Activated naive CD8-positive, alpha-beta T cell treated with anti-CD3 and anti-CD28 coated beads for 36 hours (primary cell): ENCODE measurements around the gene GLG1. TPM values are rescaled to one million over a fixed set of nuclear protein-coding genes. Genes with fewer than 3 reads are reported as not detected.
"Not testable (repeated sequence)": the region's sequence is repeated elsewhere in the genome, so short reads cannot be mapped to it uniquely, and the experiment has no call there.

Experiments
- DNase-seq: peaks from one replicate; pipeline ENCODE4 v3.0.0; 2021
- H3K27ac Mint-ChIP-seq: one replicate; pipeline ENCODE4 v1.8.0; 2022; ENCODE audit warnings: mild to moderate bottlenecking, moderate library complexity, mixed read lengths
- H3K27me3 Mint-ChIP-seq: one replicate; pipeline ENCODE4 v1.8.0; 2022; ENCODE audit warnings: mild to moderate bottlenecking, mixed read lengths
- H3K36me3 Mint-ChIP-seq: one replicate; pipeline ENCODE4 v1.8.0; 2021; ENCODE audit warnings: mild to moderate bottlenecking, mixed read lengths
- H3K4me1 Mint-ChIP-seq: one replicate; pipeline ENCODE4 v1.8.0; 2021; ENCODE audit warnings: mixed read lengths
- H3K4me3 Mint-ChIP-seq: one replicate; pipeline ENCODE4 v1.8.0; 2022; ENCODE audit warnings: mild to moderate bottlenecking, moderate library complexity, mixed read lengths
- H3K9me3 Mint-ChIP-seq: one replicate; pipeline ENCODE4 v1.8.0; 2022; ENCODE audit warnings: mixed read lengths
- total RNA-seq, 2 experiments: library from RNA; stranded (reverse); gene quantifications; one replicate each; pipeline ENCODE4 v1.2.3, GENCODE V29; 2021

The GLG1 gene
- total RNA-seq, 2 experiments from 2014 or later, result 58.7 to 60.8 TPM

GRCh38 chr16:74550227-74551019 lies 56.5 kb downstream of the GLG1 start:
- H3K27ac Mint-ChIP-seq, H3K9me3 Mint-ChIP-seq, H3K36me3 Mint-ChIP-seq, H3K4me3 Mint-ChIP-seq, DNase-seq, H3K27me3 Mint-ChIP-seq: not testable (repeated sequence)
- H3K4me1 Mint-ChIP-seq, result peaks cover 16% of the 10 kb centered on the region

GRCh38 chr16:74546112-74546511 lies 60.8 kb downstream of the GLG1 start:
- H3K36me3 Mint-ChIP-seq, H3K27ac Mint-ChIP-seq, H3K27me3 Mint-ChIP-seq, DNase-seq, H3K4me3 Mint-ChIP-seq, H3K9me3 Mint-ChIP-seq: not testable (repeated sequence)
- peaks cover 14% of the 10 kb centered on the region for H3K4me1 Mint-ChIP-seq

DNA sequence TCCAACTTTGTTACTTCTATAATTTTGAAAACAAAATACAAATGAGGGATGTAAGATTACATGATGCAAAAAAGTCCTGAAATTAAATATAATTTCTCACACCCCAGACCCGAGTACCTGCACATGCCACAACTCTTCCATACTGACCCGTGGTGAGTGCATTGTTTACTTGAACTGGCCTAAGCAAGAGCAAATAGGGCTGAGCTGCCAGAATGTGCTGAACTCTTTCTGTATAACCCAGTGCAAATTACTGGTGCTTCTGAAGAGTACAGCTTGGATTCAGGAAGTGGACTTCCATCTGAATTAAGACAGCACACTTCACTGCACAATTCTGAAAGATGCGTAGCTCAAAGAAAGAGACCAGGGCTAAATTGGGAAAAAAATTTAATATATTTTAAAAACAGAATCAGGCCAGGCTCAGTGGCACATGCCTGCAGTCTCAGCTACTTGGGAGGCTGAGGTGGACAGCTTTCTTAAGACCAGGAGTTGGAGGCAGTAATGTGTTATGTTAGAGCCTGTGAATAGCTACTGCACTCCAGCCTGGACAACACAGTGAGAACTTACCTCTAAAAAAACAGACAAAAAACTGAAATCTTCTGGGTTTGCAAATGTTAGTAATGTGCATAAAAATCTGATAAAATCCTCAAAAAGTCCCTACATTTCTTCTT lies 63.9 kb downstream of the GLG1 start:
- H3K4me1 Mint-ChIP-seq, H3K9me3 Mint-ChIP-seq, DNase-seq, H3K4me3 Mint-ChIP-seq, H3K27ac Mint-ChIP-seq, H3K36me3 Mint-ChIP-seq, H3K27me3 Mint-ChIP-seq: not testable (repeated sequence)

DNA sequence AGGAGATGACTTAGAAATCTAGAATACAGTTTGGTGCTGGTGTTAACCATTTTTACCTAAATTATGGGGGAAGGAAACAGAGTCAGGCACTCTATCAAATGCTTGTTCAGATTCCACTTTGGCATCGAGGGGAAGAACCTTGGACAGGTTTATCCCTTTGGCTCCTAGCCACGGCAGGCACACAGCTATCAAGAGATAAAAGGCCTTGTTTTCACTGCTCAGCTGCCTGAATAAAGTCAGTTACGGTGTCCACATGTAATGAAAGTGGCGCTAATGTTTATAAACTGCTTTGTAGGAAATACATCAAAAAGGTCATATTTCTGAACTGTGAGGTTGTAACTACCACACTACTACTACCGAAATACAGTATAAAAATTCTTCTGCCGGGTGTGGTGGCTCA lies 66.3 kb downstream of the GLG1 start:
- H3K4me1 Mint-ChIP-seq, H3K27ac Mint-ChIP-seq, H3K27me3 Mint-ChIP-seq, H3K9me3 Mint-ChIP-seq, DNase-seq, H3K4me3 Mint-ChIP-seq, H3K36me3 Mint-ChIP-seq: not testable (repeated sequence)

DNA sequence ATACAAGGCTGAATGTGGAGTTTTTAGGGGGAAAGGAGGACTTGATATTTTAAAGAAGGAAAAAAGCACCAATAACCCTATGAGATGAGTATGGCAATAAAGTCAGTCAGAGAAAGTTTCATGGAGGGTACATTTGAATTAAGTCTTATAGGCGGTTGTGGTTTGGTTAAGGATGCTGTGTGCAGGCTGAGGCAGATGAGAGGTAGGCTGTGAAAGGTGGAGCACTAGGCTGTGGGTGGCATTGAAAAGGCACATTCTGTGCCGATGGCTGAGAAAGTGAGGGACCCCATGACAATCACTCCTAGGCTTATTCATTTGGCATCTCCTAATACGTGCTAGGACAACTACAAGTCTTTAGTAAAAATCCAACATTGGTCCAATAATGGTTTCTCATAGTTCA lies 68.1 kb downstream of the GLG1 start:
- peaks cover 11% of the 10 kb centered on the region for H3K4me1 Mint-ChIP-seq
- not testable (repeated sequence) for H3K4me3 Mint-ChIP-seq

DNA sequence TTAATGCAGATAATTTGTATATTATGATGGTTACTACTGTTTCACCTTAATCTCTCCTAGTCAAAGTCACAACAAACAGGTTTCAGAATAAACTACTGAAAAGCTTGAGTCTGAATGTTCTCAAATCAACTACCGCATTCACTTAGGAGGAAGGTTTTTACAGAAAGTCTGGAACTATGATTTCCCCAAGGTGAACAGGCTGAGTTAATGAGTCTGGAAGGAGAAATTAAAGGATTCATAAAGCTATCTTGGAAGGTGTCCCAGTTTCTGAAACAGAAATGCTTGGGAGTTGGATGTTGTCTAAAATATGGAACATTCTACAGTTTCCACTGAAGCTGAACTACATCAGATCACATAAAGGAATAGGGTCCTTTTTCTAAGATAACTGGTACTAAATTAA lies 69.2 kb downstream of the GLG1 start:
- H3K27ac Mint-ChIP-seq, DNase-seq, H3K4me3 Mint-ChIP-seq: not testable (repeated sequence)

More for the DNA sequence above, 68.1 kb downstream of the GLG1 start:
- not testable (repeated sequence) for H3K9me3 Mint-ChIP-seq, DNase-seq, H3K36me3 Mint-ChIP-seq, H3K27me3 Mint-ChIP-seq, H3K27ac Mint-ChIP-seq

DNA sequence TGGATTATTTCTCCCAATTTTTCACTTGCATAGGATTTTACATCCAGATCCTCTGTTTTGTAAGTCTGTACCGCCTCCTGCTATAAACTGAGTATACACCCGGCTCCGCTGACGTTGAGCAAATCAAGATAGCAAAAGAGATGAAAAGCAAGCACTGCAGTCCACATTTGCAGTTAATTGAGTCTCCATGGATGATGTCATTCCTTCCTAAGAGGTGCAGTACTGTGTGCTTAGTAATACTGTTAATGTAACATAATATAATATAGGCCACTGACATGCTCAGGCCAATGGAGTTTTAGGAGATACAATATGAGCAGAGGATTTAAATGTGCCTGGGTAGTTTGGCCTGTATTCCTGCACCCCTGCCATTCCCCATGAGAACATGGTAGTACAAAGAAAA lies 72.3 kb downstream of the GLG1 start:
- not testable (repeated sequence) for H3K9me3 Mint-ChIP-seq, H3K36me3 Mint-ChIP-seq, DNase-seq, H3K27ac Mint-ChIP-seq, H3K4me3 Mint-ChIP-seq, H3K27me3 Mint-ChIP-seq
- peaks cover 11% of the 10 kb centered on the region for H3K4me1 Mint-ChIP-seq

More for the DNA sequence above, 69.2 kb downstream of the GLG1 start:
- not testable (repeated sequence) for H3K27me3 Mint-ChIP-seq, H3K36me3 Mint-ChIP-seq, H3K9me3 Mint-ChIP-seq
- peaks cover 11% of the 10 kb centered on the region for H3K4me1 Mint-ChIP-seq

DNA sequence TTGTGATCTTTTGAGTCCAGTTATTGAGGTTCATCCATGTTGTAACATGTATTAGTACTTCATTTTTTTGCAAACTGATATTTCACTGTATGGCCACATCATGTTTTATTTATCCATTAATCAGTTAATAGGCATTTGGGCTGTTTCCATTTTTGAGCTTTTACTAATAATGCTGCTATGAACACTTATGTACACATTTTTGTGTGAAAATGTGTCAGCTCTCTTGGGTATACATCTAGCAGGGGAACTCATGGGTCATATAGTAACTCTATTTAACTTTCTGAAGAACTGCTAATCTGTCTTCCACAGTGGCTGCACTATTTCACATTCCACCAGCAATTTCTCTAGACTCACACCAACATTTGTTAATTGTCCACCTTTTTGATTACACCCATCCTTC lies 82.0 kb downstream of the GLG1 start:
- Mint-ChIP-seq H3K4me3 (no peak overlapping the region), H3K27ac (no peak overlapping the region), H3K9me3 (peaks cover 4% of the 10 kb centered on the region), H3K27me3 (no peaks in the 10 kb centered on the region), H3K36me3 (peaks cover 40% of the 10 kb centered on the region), H3K4me1 (peaks cover 3% of the 10 kb centered on the region)
- DNase-seq, result no peak

DNA sequence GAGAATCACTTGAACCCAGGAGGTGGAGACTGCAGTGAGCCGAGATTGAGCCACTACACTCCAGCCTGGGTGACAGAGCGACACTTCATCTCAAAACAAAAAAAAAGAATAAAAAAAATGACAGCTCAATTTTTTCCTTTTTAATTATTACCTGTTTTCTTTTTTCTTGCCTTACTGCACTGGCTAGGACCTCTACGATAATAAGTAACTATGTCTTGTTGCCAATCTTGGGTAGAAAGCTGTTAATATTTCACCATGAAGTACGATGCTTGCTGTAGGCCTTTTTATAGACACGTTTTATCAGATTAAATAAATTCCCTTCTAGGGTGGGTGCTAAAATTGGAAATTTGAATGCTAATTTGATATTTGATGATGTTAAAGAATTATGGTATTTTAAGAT lies 82.8 kb downstream of the GLG1 start:
- Mint-ChIP-seq H3K27ac (no peak overlapping the region), H3K4me1 (peaks cover 3% of the 10 kb centered on the region), H3K36me3 (peaks cover 40% of the 10 kb centered on the region), H3K9me3 (peaks cover 5% of the 10 kb centered on the region), H3K27me3 (no peaks in the 10 kb centered on the region), H3K4me3 (no peak overlapping the region)
- no peak for DNase-seq

DNA sequence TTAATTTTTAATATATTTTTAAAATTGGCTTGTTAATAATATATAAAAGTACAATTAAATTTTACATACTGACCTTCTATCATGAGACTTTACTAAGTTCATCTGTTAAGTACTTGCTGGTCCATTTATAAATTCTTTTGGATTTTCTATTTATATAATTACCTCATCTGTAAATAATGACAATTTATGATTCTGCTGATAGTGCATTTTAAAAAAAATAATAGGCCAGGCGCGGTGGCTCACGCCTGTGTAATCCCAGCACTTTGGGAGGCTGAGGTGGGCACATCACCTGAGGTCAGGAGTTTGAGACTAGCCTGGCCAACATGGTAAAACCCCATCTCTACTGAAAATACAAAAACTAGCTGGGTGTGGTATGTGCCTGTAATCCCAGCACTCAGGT lies 83.2 kb downstream of the GLG1 start:
- not testable (repeated sequence) for H3K27me3 Mint-ChIP-seq, H3K4me1 Mint-ChIP-seq, H3K27ac Mint-ChIP-seq, DNase-seq, H3K9me3 Mint-ChIP-seq, H3K4me3 Mint-ChIP-seq
- peaks cover 39% of the 10 kb centered on the region for H3K36me3 Mint-ChIP-seq

DNA sequence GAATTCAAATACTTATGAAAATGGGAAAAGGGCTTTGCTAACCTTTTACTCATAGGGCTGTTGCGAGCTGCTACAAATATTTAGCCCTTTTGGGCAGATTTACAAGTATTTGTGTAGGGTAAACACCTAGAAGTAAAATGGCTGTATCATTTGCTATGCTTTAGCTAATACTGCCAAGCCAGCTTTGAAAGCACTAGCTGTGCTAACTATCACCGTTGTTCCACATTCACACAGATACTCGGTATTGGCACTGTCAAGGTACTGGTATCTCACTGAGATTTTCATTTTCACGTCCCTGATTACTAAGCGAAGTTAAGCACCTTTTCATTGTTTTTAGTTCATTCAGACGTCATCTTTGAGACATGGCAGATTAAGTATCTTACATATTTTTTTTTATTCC lies 84.8 kb downstream of the GLG1 start:
- Mint-ChIP-seq H3K27me3 (no peaks in the 10 kb centered on the region), H3K4me3 (no peak overlapping the region), H3K36me3 (peaks cover 44% of the 10 kb centered on the region), H3K9me3 (peaks cover 7% of the 10 kb centered on the region), H3K27ac (no peak overlapping the region), H3K4me1 (peaks cover 9% of the 10 kb centered on the region)
- DNase-seq, result no peak

DNA sequence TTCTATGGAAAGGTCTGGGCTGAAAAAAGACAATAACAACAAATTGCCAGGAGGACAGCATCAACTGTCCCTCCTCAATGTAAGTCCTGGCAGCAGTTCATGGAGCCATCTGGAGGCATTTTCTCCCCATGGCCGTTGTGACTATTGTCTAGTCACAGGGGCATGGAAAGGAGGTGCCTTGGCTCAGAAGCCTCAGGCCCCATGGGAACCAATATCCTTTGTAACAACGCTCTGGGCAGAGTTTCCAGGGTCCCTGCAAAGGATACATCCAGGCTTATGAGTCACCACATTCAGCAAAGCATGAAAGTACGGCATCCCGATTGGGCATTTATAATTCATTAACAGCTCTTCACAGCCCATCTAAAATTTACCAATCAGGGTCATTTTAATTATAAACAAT lies 85.2 kb downstream of the GLG1 start:
- no peak overlapping the region for H3K27ac Mint-ChIP-seq
- H3K36me3 Mint-ChIP-seq, result peaks cover 46% of the 10 kb centered on the region

GRCh38 chr16:74518934-74519333 lies 88.0 kb downstream of the GLG1 start:
- Mint-ChIP-seq H3K4me1 (peaks cover 19% of the 10 kb centered on the region), H3K36me3 (peaks cover 51% of the 10 kb centered on the region), H3K9me3 (peaks cover 20% of the 10 kb centered on the region)
- H3K27me3 Mint-ChIP-seq, H3K4me3 Mint-ChIP-seq, H3K27ac Mint-ChIP-seq, DNase-seq: not testable (repeated sequence)

More for the DNA sequence above, 85.2 kb downstream of the GLG1 start:
- Mint-ChIP-seq H3K9me3 (peaks cover 7% of the 10 kb centered on the region), H3K27me3 (no peaks in the 10 kb centered on the region), H3K4me3 (no peak overlapping the region), H3K4me1 (peaks cover 9% of the 10 kb centered on the region)
- no peak for DNase-seq

- peaks cover 41% of the 10 kb centered on the region for H3K36me3 Mint-ChIP-seq
- no peak overlapping the region for H3K4me3 Mint-ChIP-seq
- no peak for DNase-seq
- peaks cover 15% of the 10 kb centered on the region for H3K9me3 Mint-ChIP-seq
- no peak overlapping the region for H3K27ac Mint-ChIP-seq
- H3K27me3 Mint-ChIP-seq, result no peaks in the 10 kb centered on the region
- H3K4me1 Mint-ChIP-seq, result peaks cover 38% of the 10 kb centered on the region
These were observed 95.0 kb downstream of the GLG1 start for GRCh38 chr16:74511961-74512360.

- no peak overlapping the region for H3K27ac Mint-ChIP-seq
- H3K4me1 Mint-ChIP-seq, result peaks cover 24% of the 10 kb centered on the region
- DNase-seq, result no peak
- H3K4me3 Mint-ChIP-seq, result no peak overlapping the region
- H3K27me3 Mint-ChIP-seq, result no peaks in the 10 kb centered on the region
- H3K9me3 Mint-ChIP-seq, result no peaks in the 10 kb centered on the region
- H3K36me3 Mint-ChIP-seq, result peaks cover 12% of the 10 kb centered on the region
These were observed 101.9 kb downstream of the GLG1 start for GRCh38 chr16:74505011-74505410.

GRCh38 chr16:74503412-74503811 lies 103.5 kb downstream of the GLG1 start:
- Mint-ChIP-seq H3K9me3 (no peaks in the 10 kb centered on the region), H3K27me3 (no peaks in the 10 kb centered on the region), H3K4me1 (peaks cover 22% of the 10 kb centered on the region), H3K36me3 (peaks cover 12% of the 10 kb centered on the region), H3K4me3 (no peak overlapping the region), H3K27ac (no peak overlapping the region)
- no peak for DNase-seq
